GM12878 (cell line): ENCODE measurements around the gene GUCY2D. TPM values are rescaled to one million over a fixed set of nuclear protein-coding genes. Genes with fewer than 3 reads are reported as not detected.

Experiments used
- ATAC-seq: fragments of 200-7000 bp; cut with Tn5 transposase; 3 replicates; pipeline ENCODE4 v1.9.1; 2020; ENCODE audit warnings: mild to moderate bottlenecking, moderate library complexity
- BruUV-seq: library from RNA; stranded (reverse); fragments of 400-500 nt; replicated peaks from 2 replicates; lab custom pipeline; 2021; lab: Mats Ljungman, UMichigan
- CTCF ChIA-PET: fragments of 300-600 bp; sonication (Branson Sonifier 250); formaldehyde crosslinking; extraction: SDS; loops from one replicate; lab custom pipeline; 2021; ENCODE audit warnings: inconsistent platforms; lab: Yijun Ruan, JAX
- POLR2A ChIA-PET: fragments of 350-600 bp; formaldehyde crosslinking; extraction: SDS; loops from one replicate; lab custom pipeline; 2021; ENCODE audit warnings: inconsistent platforms; lab: Charles Lee
- RAD21 ChIA-PET: fragments of 300-600 bp; sonication (Branson Sonifier 250); formaldehyde crosslinking; loops from one replicate; lab custom pipeline; 2023; ENCODE audit warnings: antibody characterized with exemption; ENCODE audit not compliant: unreplicated experiment; lab: Charles Lee
- SMC1A ChIA-PET: fragments of 300-600 bp; sonication (Branson Sonifier 250); formaldehyde crosslinking; loops from one replicate; lab custom pipeline; 2023; ENCODE audit not compliant: unreplicated experiment, uncharacterized antibody; lab: Charles Lee
- DNase-seq: peaks from one replicate; pipeline ENCODE4 v3.0.0-alpha.2; 2011; ENCODE audit warnings: low read depth, low spot score
- FAIRE-seq: peaks from 3 replicates; lab custom pipeline; 2011; peaks lifted over from hg19 to GRCh38; lab: Jason Lieb, UNC
- H2AFZ ChIP-seq: 2 replicates; pipeline ENCODE4 v1.6.0; 2011; ENCODE audit warnings: low read depth, low read length, control low read depth; ENCODE audit not compliant: control insufficient read depth
- H3K27ac ChIP-seq: 2 replicates; pipeline ENCODE4 v1.5.1; 2011; ENCODE audit warnings: control low read depth; ENCODE audit not compliant: control insufficient read depth, insufficient read depth
- H3K27me3 ChIP-seq, 2 experiments: replicated peaks in 1 of 2; 2 replicates each; pipeline versions ENCODE4 v1.6.0 to v1.6.1; 2011; ENCODE audit warnings: low read length in 1 of 2; ENCODE audit not compliant: control insufficient read depth in 2 of 2, insufficient read depth in 2 of 2
- H3K36me3 ChIP-seq, 2 experiments: 2 replicates each; pipeline ENCODE4 v1.5.1; 2011; ENCODE audit warnings: low read length in 1 of 2; ENCODE audit not compliant: control insufficient read depth in 2 of 2, insufficient read depth in 2 of 2
- H3K4me1 ChIP-seq: 2 replicates; pipeline ENCODE4 v1.6.1; 2011; ENCODE audit warnings: mild to moderate bottlenecking, low read length, moderate library complexity, mixed read lengths; ENCODE audit not compliant: control insufficient read depth, insufficient read depth
- H3K4me2 ChIP-seq: 2 replicates; pipeline ENCODE4 v1.6.0; 2011; ENCODE audit warnings: control low read depth; ENCODE audit not compliant: control insufficient read depth, insufficient read depth
- H3K4me3 ChIP-seq: fragments of 200-600 bp; sonication (generic); 2 replicates; pipeline ENCODE4 v1.5.1; 2016
- H3K79me2 ChIP-seq: 2 replicates; pipeline ENCODE4 v1.6.0; 2011; ENCODE audit warnings: low read length; ENCODE audit not compliant: control insufficient read depth, insufficient read depth
- H3K9ac ChIP-seq: 2 replicates; pipeline ENCODE4 v1.8.0; 2011; ENCODE audit warnings: low read length, control low read depth, mixed read lengths; ENCODE audit not compliant: control insufficient read depth, insufficient read depth
- H3K9me3 ChIP-seq: replicated peaks from 3 replicates; pipeline ENCODE4 v1.5.1; 2011; ENCODE audit warnings: mild to moderate bottlenecking, low read length; ENCODE audit not compliant: control insufficient read depth, insufficient read depth
- H4K20me1 ChIP-seq: 2 replicates; pipeline ENCODE4 v1.6.0; 2011; ENCODE audit not compliant: control insufficient read depth, insufficient read depth
- TAF1 ChIP-seq: IDR thresholded peaks from 2 replicates; pipeline ENCODE4 v1.6.1; 2011; ENCODE audit warnings: mild to moderate bottlenecking, low read depth, low read length, borderline replicate concordance
- ZBED1 ChIP-seq: IDR thresholded peaks from 2 replicates; pipeline ENCODE4 v1.6.1; 2016; ENCODE audit warnings: borderline replicate concordance
- WGBS: methylation state at CpG from one replicate; pipeline ENCODE4 v1.1.6; 2016; ENCODE audit warnings: low lambda C conversion rate; ENCODE audit not compliant: insufficient replicate concordance, insufficient coverage; ENCODE audit errors: missing lambda C conversion rate; 5-methylcytosine and 5-hydroxymethylcytosine counted together
- in situ Hi-C: fragments of 300-500 bp; cut with MboI; formaldehyde crosslinking; loops from 9 replicates; pipeline ENCODE4 v1.14.3; 2018; ENCODE audit warnings: mixed read lengths
- intact Hi-C: fragments of 100-400 bp; cut with micrococcal nuclease; formaldehyde crosslinking; loops from one replicate; pipeline ENCODE4 v1.14.2; 2022; ENCODE audit not compliant: unreplicated experiment
- polyA plus RNA-seq, 11 experiments: library from polyadenylated mRNA; depleted of rRNA in 4 of 11; unstranded in 6 of 11; stranded (reverse) in 5 of 11; fragments of >200 nt; fragmentation: Nextera tagmentation in 4 of 11; fragmentation: Illumina TruSeq in 1 of 11; extraction: Ambion mirVana in 4 of 11; extraction: Trizol in 1 of 11; gene quantifications; 1 replicate in 1 of 11; 2 replicates in 10 of 11; pipeline versions ENCODE4 v1.2.1 to v1.2.3, GENCODE V29; 2011 to 2016; ENCODE audit warnings: inconsistent platforms in 2 of 11, missing spikeins in 2 of 11, low read depth in 1 of 11
- total RNA-seq, 4 experiments: library from RNA; depleted of rRNA in 3 of 4; stranded (reverse); fragments of >200 nt in 3 of 4; fragmentation: Illumina TruSeq in 1 of 4; extraction: Trizol in 1 of 4; gene quantifications; 2 replicates each; pipeline versions ENCODE4 v1.2.1 to v1.2.3, GENCODE V29; 2013 to 2021
- TF ChIP-seq, protein P1 (sequence below): IDR thresholded peaks from 2 replicates; pipeline ENCODE4 v1.6.1; 2012; ENCODE audit warnings: improper control_type of control experiment, low read depth, low read length; ENCODE audit not compliant: insufficient replicate concordance

GUCY2D gene
- total and polyA plus RNA-seq, 10 of the 15 experiments (the other 5 are each of a cell fraction or from before 2014, with no cell fraction given), result not detected

DNA sequence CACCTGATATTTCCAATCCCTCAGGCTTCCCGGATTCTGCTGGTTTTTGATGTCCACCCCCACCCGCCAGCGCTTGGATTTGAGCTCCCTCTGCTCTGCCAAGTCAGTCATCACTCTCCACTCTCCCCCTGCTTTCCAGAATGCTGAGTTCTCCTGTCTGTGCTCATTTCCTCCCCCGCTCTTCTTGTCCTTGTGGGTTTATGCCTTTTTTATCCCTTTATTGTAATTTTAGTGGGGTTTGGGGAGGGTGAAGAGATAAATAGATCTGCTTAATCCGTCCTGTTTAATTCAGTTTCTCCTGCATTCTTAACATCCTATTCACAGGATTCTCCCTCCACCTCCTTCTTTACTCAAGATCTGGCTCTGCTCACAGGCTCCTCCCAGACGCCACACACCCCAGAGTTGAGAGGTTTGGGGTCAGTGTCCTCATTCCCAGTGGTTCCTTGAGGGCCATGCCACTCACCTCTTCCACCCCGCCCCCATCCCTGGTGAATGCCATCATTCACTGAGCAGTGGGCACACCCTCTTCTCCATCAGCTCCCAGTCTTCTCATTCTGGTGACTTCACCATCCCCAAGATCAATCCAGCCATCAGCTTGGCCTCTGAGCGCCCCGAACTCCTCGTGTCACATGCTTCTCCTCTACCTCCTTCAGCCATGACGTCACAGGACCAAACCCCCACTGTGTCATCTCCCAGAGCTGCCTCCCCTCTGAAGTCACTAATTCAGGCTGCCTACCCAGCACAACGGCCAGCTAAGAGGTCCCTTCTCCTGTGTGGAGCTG, 15.1 kb upstream of the GUCY2D start:
- H3K79me2 ChIP-seq, result no peaks in the 10 kb centered on the region
- POLR2A ChIA-PET, result no interaction called here
- H3K4me2 ChIP-seq, result no peak overlapping the region
- no peaks in the 10 kb centered on the region for H3K36me3 ChIP-seq
- H2AFZ ChIP-seq, result no peak overlapping the region
- H3K4me1 ChIP-seq, result peaks cover 5% of the 10 kb centered on the region
- H4K20me1 ChIP-seq, result no peaks in the 10 kb centered on the region
- no peak overlapping the region for H3K9ac ChIP-seq
- no TSS peak for BruUV-seq
- no peak overlapping the region for H3K27ac ChIP-seq
- peaks cover 0 to 5% of the 10 kb centered on the region in 2 experiments; a peak in 1 of 4 replicates for H3K27me3 ChIP-seq
- DNase-seq, result no peak
- TF ChIP-seq ZBED1 (no peak), TAF1 (no peak)
- TF ChIP-seq, protein P1, sequence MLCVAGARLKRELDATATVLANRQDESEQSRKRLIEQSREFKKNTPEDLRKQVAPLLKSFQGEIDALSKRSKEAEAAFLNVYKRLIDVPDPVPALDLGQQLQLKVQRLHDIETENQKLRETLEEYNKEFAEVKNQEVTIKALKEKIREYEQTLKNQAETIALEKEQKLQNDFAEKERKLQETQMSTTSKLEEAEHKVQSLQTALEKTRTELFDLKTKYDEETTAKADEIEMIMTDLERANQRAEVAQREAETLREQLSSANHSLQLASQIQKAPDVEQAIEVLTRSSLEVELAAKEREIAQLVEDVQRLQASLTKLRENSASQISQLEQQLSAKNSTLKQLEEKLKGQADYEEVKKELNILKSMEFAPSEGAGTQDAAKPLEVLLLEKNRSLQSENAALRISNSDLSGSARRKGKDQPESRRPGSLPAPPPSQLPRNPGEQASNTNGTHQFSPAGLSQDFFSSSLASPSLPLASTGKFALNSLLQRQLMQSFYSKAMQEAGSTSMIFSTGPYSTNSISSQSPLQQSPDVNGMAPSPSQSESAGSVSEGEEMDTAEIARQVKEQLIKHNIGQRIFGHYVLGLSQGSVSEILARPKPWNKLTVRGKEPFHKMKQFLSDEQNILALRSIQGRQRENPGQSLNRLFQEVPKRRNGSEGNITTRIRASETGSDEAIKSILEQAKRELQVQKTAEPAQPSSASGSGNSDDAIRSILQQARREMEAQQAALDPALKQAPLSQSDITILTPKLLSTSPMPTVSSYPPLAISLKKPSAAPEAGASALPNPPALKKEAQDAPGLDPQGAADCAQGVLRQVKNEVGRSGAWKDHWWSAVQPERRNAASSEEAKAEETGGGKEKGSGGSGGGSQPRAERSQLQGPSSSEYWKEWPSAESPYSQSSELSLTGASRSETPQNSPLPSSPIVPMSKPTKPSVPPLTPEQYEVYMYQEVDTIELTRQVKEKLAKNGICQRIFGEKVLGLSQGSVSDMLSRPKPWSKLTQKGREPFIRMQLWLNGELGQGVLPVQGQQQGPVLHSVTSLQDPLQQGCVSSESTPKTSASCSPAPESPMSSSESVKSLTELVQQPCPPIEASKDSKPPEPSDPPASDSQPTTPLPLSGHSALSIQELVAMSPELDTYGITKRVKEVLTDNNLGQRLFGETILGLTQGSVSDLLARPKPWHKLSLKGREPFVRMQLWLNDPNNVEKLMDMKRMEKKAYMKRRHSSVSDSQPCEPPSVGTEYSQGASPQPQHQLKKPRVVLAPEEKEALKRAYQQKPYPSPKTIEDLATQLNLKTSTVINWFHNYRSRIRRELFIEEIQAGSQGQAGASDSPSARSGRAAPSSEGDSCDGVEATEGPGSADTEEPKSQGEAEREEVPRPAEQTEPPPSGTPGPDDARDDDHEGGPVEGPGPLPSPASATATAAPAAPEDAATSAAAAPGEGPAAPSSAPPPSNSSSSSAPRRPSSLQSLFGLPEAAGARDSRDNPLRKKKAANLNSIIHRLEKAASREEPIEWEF, result no peak
- ATAC-seq, result no peak
- intact Hi-C loops, result loop anchor here (5.0 kb wide), 1 partner anchor 55 kb away; the partner anchor contains the start of genes CNTROB and TRAPPC1
- in situ Hi-C loops, result loop anchor here (5.0 kb wide), 3 partner anchors 75 to 165 kb away; no protein-coding TSS in a partner anchor
- CTCF ChIA-PET, result interaction anchor here (0.8 to 16.8 kb wide), 14 partner anchors 10 to 244 kb away, joined by 3 to 308 read pairs (median 6); partner anchors contain the start of genes CNTROB, KCNAB3, NAA38 and TRAPPC1
- H3K4me3 ChIP-seq, result no peak overlapping the region
- WGBS, result 46% methylated on average over 12 of the region's 12 CpGs
- RAD21 ChIA-PET, result interaction anchor here (1.6 to 5.3 kb wide), 2 partner anchors 55 to 125 kb away, joined by 6 to 65 read pairs; partner anchors contain the start of genes CNTROB and TRAPPC1
- SMC1A ChIA-PET, result interaction anchor here (1.1 to 4.0 kb wide), 5 partner anchors 55 to 244 kb away, joined by 3 to 41 read pairs (median 13); partner anchors contain the start of genes CNTROB and TRAPPC1
- no peaks in the 10 kb centered on the region for H3K9me3 ChIP-seq
- no peak for FAIRE-seq
